Measurements from ENCODE around the gene SLC9A3.
A peak's percentile ranks its signal among the peaks of the same experiment; 100 is the strongest.

SLC9A3 gene

DNA sequence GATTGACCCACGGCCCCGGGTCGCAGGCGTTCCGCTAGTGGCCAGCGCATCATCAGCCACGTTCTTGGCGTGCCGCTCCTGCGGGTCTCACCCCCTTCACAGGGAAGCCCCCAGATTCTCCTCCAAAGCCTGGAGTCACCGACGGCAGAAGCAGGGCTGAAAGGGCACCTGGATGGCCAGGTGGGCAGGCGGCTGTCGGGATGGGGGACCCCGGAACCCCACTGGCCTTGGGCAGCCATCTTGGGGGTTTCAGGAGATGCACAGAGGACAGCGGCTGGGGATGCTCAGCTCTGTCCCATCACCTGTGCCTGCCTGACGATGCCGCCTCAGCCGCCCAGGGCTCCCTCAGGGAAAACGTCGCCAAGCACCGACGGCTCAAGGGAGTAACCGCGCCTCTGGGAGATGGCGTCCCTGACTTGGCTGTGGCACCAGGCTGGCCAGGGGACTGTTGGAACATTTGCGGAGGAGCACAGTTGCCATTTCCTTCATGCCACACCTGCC is 14.1 kb upstream of the SLC9A3 start:
- no peak for DNase-seq

- no peak for DNase-seq
These were observed 13.4 kb upstream of the SLC9A3 start for GRCh38 chr5:537621-538071.

DNA sequence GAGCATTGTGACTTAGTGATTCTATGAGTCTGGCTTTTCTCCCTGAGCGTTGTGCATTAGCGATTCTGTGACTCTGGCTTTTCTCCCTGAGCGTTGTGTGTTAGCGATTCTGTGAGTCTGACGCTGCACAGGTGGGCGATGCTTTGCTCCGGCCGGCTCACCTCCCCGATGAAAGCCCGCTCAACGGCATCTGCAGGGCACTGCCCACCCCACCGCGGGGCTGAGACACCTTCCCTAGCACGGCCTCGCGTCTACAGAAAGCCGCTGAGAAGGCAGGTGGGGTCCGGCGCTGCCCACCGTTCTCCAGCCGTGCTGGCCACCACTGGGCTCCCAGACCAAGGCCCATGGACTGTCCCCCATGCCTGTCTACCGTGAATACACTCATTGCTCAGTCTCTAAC is 12.8 kb upstream of the SLC9A3 start:
- DNase-seq: no peak

- DNase-seq: no peak
These were observed 11.8 kb upstream of the SLC9A3 start for GRCh38 chr5:535846-536698.

DNA sequence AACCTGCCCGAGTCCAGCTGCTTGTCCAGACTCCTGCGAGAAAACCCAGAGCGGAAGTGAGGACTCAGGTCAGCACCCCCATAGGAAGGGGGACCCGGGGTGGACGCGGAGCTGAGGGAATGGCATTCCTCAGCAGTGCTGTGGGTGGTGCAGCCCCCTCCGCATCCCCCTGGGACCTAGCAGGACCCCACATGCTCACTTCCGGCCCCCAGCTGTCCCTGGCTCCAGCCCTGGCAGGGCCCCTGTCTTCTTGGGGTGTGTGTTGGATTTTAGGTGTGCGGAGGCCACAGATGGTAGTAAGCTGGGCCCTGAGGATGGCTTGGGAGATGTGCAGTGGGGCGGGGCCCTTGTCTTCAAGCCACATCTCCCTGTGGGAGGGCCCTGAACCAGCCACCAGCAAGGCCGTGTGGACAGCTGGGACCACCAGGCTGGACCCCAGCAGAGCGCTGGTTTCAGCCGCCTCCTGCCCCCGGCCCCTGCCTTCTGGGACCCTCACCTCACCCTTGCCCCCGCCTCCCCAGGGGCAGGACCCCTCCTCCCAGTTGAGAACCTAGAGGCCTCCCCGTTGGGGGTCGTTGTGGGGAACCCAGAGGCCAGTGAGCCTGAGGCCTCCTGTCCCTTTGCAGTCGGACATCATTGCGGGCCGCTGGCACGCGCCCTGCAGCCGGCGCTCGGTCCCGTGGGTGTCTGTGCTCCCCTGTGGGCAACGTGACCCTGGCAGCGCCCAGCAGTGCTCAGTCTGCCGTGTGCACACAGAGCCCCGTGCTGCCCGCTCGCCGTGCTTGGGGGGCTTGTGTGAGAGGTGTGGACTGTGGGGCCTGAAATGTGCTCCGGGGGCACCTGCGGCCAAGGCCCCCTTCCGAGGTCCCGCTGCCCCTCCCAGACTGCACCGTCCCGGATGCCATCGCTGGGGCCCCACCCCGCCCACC is 10.8 kb upstream of the SLC9A3 start:
- DNase-seq: no peak

DNA sequence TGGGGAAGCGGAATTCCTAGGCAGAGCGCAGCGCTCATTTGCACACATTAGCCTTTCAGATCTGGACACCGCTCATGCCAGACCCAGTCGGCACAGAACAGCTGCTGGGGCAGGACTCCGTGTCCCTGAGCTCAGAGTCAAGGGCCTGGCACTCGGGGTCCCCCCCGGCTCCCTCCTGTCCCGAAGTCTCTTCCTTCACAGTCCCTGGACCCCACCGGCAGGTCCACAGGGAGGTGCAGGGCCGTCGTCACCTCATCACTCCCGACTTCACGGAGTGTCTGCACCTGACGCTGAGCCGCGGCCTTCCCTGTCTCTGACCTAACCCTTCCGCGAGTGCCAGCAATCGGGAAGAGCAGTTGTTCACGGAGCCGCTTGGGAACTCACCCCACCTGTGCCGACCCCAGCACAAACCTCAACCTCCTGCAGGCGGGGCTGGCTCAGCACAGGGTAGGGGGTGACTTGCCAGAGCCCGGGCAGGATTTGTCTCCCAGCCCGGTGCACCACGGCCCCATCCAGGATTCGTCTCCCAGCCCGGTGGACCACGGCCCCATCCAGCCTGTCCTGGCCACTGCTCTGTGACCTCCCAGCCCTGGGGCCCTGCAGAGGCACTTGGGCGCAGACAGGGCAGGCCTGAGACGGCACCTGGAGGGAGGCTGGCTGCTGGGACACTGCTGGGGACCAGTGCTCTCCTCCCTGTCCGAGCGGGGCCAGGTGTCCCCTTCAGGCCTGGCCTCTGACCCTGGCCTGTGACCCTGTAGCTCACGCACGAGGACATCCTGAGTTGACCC is 9.9 kb upstream of the SLC9A3 start:
- DNase-seq: no peak

GRCh38 chr5:533243-533954 is 9.2 kb upstream of the SLC9A3 start:
- no peak for DNase-seq

- DNase-seq: no peak
These were observed 8.4 kb upstream of the SLC9A3 start for GRCh38 chr5:532521-533242.

DNA sequence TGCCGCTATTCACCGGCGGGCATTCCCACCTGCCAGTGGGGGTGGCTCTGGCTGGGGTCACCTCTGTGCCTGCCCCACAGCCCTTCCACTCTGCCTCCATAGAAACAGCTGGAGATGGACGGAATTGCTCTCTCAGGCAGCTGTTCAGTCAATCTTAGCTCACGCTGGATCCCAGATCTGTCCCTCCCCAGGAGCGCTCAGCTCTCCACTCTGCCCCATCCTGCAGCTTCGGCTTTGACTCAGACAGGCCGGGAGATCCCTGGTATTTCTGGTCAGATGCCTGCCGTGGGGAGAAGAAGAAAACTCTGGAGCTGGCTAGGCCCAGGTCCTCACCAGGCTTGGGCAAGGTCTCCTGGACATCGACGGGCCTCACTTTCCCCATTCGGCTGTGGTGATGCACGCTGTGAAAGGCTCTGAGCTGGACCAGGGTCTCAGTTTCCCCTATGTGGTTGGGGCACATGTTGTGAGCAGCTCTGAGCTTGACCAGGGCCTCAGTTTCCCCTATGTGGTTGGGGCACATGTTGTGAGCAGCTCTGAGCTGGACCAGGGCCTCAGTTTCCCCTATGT is 7.6 kb upstream of the SLC9A3 start:
- DNase-seq: no peak

DNA sequence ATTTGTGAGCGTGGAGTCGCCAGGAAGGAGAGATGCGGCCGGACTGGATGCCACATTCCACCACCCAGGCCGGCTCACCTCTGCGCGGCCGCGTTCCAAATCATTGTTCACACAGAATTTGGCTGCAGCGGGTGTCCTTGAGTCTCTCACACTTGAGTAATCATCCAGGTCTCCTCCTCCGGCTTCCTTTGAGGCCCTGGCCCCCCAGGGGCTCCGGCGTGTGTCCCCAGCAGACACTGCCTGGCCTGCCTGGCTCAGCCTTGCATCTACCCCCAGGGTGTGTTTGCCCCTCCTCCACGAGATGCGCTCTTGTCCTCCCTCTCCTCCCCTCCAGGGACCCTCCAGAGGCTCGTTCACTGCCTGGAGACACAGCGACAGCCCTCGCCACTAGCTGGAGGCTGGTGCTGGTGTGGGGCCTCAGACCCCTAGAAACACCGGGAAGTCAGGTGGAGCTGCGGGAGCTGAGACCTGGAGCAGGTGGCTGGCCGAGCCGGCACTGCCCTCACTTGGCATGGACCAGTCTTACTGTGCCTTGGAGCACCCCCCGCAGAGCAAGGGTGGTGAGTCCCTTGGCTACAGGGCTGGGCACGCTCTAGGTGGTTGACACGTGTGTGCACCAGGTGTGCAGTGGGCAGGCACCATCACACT is 7.0 kb upstream of the SLC9A3 start:
- peak; percentile 23 for DNase-seq

- no peak for DNase-seq
These were observed 6.0 kb upstream of the SLC9A3 start for GRCh38 chr5:530001-530955.

GRCh38 chr5:528629-529511 is 4.6 kb upstream of the SLC9A3 start:
- peak; percentile 1 for DNase-seq

- no peak for DNase-seq
These were observed 3.7 kb upstream of the SLC9A3 start for GRCh38 chr5:527646-528628.

DNA sequence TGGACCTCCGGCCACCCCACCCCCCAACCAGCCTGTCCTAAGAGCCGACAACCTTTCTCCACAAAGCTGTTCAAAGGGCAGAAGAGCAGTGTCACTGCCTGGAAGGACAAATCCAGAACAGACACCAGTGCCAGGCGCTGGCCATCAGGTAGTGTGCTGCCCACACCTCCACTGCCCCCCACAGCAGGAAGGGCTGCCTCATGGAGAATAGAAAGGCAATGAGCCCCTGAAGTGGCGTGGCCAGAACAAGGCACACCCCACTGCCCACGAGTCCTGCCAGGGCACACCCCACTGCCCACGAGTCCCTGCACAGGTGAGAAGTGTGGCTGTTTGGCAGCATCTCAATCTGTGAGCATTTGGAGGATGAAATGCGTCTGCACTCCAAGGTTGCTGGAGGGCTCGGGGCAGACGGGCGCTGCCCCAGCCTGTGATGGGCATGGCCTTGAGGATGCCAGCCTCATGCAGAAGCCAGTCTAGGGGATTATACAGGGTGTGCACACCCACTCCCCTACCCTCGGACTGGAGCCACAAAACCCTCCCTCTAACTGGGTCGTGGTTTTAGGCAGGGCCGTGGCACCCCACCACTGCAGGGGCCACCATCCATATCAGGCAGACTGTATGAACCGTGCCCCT is 2.3 kb upstream of the SLC9A3 start:
- no peak for DNase-seq

DNA sequence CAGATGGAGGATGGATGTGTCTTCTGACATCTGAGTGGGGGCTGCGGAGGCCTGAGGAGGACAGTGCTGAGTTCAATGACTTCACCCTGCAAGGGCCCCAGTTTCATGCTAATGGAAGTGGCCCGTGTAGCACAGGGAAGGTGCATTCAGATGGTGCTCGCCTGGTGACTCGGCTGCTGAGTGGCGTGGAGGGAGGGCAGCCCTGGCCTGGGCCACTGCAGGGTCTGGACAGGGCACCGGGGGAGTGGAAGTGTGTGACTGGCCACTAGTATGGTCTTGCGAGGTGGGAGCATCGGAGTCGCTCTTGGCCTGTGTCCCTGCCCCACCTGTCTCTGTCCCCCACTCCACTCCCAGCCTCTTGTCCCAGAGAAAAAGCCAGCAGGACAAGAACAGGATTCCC is 1.7 kb upstream of the SLC9A3 start:
- no peak for DNase-seq

DNA sequence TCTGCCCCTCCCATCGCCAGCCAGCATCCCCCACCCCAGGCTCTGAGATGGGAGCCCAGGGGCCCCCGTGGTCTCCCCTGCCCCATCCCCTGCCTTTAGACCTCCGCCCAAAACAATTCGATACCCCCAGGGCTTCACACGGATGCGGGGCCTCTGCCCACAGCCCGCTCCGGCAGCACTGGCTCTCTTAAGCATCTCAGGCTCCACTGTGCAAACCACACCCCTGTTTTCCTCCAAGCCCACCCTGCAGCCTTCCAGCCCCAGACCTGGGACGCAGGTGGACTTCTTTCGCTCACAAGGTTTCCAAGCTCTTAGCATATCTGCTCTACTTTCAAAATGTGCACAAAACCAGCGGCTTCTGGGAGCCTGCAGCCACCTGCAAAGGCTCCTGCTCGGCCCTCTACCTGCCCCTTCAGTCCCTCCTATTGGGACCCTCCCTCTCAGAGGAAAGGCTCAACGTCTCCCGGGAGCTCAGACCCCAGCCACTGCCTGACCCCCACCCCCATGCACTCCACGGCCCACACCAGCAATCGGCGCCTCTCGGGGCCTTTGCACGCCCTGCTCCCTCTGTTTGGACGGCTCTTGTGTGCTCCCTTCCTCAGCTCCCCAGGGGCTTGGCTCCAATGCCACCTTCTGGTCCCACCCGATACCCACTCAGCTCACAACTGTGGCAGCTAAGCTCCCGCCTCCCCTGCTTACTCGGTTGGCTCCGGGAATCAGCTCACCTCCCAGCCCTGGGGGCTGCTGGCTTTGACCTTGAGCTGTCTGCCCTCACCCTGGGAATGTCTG is 918 bp upstream of the SLC9A3 start:
- DNase-seq: no peak

Measured in NCI-H1105 treated with DMSO at 0.1 percent for 48 hours (cell line).